Smooth muscle cell (in vitro differentiated cells): Measurements from ENCODE around the gene DCBLD2. TPM values are rescaled to one million over a fixed set of nuclear protein-coding genes. Genes with fewer than 3 reads are reported as not detected.

Experiments
- DNase-seq: peaks from one replicate; lab custom pipeline; 2025; ENCODE audit not compliant: unreplicated experiment; lab: John Stamatoyannopoulos, UW
- H2AFZ ChIP-seq: fragments of 200-600 bp; sonication (generic); 2 replicates; pipeline ENCODE4 v1.6.0; 2016; ENCODE audit warnings: antibody characterized with exemption, low read depth, mild to moderate bottlenecking
- H3F3A ChIP-seq: fragments of 200-600 bp; sonication (generic); 2 replicates; pipeline ENCODE4 v1.6.0; 2017; ENCODE audit warnings: antibody characterized with exemption, low read depth
- H3K27ac ChIP-seq: fragments of 200-600 bp; sonication (generic); 2 replicates; pipeline ENCODE4 v1.5.1; 2016; ENCODE audit warnings: low read depth, mild to moderate bottlenecking
- H3K27me3 ChIP-seq: fragments of 200-600 bp; sonication (generic); 2 replicates; pipeline ENCODE4 v1.6.1; 2016; ENCODE audit warnings: low read depth, mild to moderate bottlenecking
- H3K36me3 ChIP-seq: fragments of 200-600 bp; sonication (generic); 2 replicates; pipeline ENCODE4 v1.5.1; 2016; ENCODE audit warnings: low read depth
- H3K4me1 ChIP-seq: fragments of 200-600 bp; sonication (generic); 2 replicates; pipeline ENCODE4 v1.5.1; 2016; ENCODE audit warnings: low read depth
- H3K4me2 ChIP-seq: fragments of 200-600 bp; sonication (generic); 2 replicates; pipeline ENCODE4 v1.6.0; 2016; ENCODE audit warnings: mild to moderate bottlenecking
- H3K4me3 ChIP-seq: fragments of 200-600 bp; sonication (generic); 2 replicates; pipeline ENCODE4 v1.5.1; 2016; ENCODE audit warnings: mild to moderate bottlenecking
- H3K79me2 ChIP-seq: fragments of 200-600 bp; sonication (generic); 2 replicates; pipeline ENCODE4 v1.6.0; 2016; ENCODE audit warnings: low read depth, mild to moderate bottlenecking
- H3K9ac ChIP-seq: fragments of 200-600 bp; sonication (generic); 2 replicates; pipeline ENCODE4 v1.6.0; 2016; ENCODE audit warnings: low read depth
- H3K9me3 ChIP-seq: fragments of 200-600 bp; sonication (generic); replicated peaks from 2 replicates; pipeline ENCODE4 v1.5.1; 2016; ENCODE audit warnings: low read depth
- H4K20me1 ChIP-seq: fragments of 200-600 bp; sonication (generic); 2 replicates; pipeline ENCODE4 v1.6.0; 2016; ENCODE audit warnings: low read depth
- CTCF ChIP-seq: fragments of 200-600 bp; sonication (generic); IDR thresholded peaks from 2 replicates; pipeline ENCODE4 v1.5.1; 2017; ENCODE audit warnings: borderline replicate concordance, mild to moderate bottlenecking, antibody characterized with exemption; ENCODE audit not compliant: insufficient read depth, poor library complexity, severe bottlenecking
- WGBS: methylation state at CpG from one replicate; pipeline ENCODE4 v1.1.7; 2016; ENCODE audit warnings: low lambda C conversion rate; 5-methylcytosine and 5-hydroxymethylcytosine counted together
- polyA plus RNA-seq: library from polyadenylated mRNA; unstranded; fragments of >200 nt; fragmentation: Nextera tagmentation; extraction: Ambion mirVana; gene quantifications from 2 replicates; pipeline ENCODE4 v1.2.1, GENCODE V29; 2016
- total RNA-seq: library from RNA; depleted of rRNA; stranded (reverse); fragments of >200 nt; gene quantifications from 2 replicates; pipeline ENCODE4 v1.2.3, GENCODE V29; 2014

Gene DCBLD2
- total and polyA plus RNA-seq, 2 experiments from 2014 or later = 39.9 to 111 TPM

GRCh38 chr3:98788651-98789050 is 112.8 kb downstream of the DCBLD2 start:
- Histone ChIP-seq H3K4me3 (no peak overlapping the region), H3K9ac (no peak overlapping the region), H3K79me2 (no peaks in the 10 kb centered on the region), H3K27ac (peak overlapping the region; percentile 15), H2AFZ (no peak overlapping the region), H3K4me1 (peaks cover 9% of the 10 kb centered on the region), H3K4me2 (no peak overlapping the region), H3K27me3 (no peaks in the 10 kb centered on the region), H3K9me3 (no peaks in the 10 kb centered on the region), H3F3A (peaks cover 3% of the 10 kb centered on the region), H4K20me1 (no peaks in the 10 kb centered on the region), H3K36me3 (no peaks in the 10 kb centered on the region)
- no peak for TF ChIP-seq CTCF
- 55% methylated on average over 2 of the region's 2 CpGs for WGBS
- DNase-seq = no peak

- H3K9me3 ChIP-seq = no peaks in the 10 kb centered on the region
- peaks cover 9% of the 10 kb centered on the region for H3K4me1 ChIP-seq
- H3K4me2 ChIP-seq = no peak overlapping the region
- peaks cover 3% of the 10 kb centered on the region for H3F3A ChIP-seq
- WGBS = 94% methylated on average over 2 of the region's 2 CpGs
- TF ChIP-seq CTCF = no peak
- no peak overlapping the region for H3K4me3 ChIP-seq
- no peak overlapping the region for H3K27ac ChIP-seq
- no peak overlapping the region for H3K9ac ChIP-seq
- DNase-seq = no peak
- no peak overlapping the region for H2AFZ ChIP-seq
- H3K27me3 ChIP-seq = no peaks in the 10 kb centered on the region
- no peaks in the 10 kb centered on the region for H4K20me1 ChIP-seq
- no peaks in the 10 kb centered on the region for H3K36me3 ChIP-seq
- no peaks in the 10 kb centered on the region for H3K79me2 ChIP-seq
Observed at GRCh38 chr3:98787181-98787580, 114.3 kb downstream of the DCBLD2 start.

GRCh38 chr3:98786364-98787006 is 115.0 kb downstream of the DCBLD2 start:
- Histone ChIP-seq H3K9ac (no peak overlapping the region), H3K79me2 (no peaks in the 10 kb centered on the region), H3F3A (peaks cover 3% of the 10 kb centered on the region), H3K4me1 (peaks cover 9% of the 10 kb centered on the region), H3K27ac (peak overlapping the region; percentile 78), H3K36me3 (no peaks in the 10 kb centered on the region), H3K9me3 (no peaks in the 10 kb centered on the region), H2AFZ (no peak overlapping the region), H3K27me3 (no peaks in the 10 kb centered on the region), H4K20me1 (no peaks in the 10 kb centered on the region), H3K4me2 (peak overlapping the region; percentile 56), H3K4me3 (no peak overlapping the region)
- 84% methylated on average over 4 of the region's 4 CpGs for WGBS
- no peak for TF ChIP-seq CTCF
- DNase-seq = no peak
